Central memory CD8-positive, alpha-beta T cell (primary cell): ENCODE results near the gene TENM3.

Experiments
- ATAC-seq: fragments of 150-1000 bp; cut with Tn5 transposase; replicated peaks from 2 replicates; pipeline ENCODE4 v1.10.0; 2022; ENCODE audit warnings: mild to moderate bottlenecking, moderate FRiP score, moderate number of reproducible peaks; ENCODE audit not compliant: poor library complexity, severe bottlenecking; ENCODE audit errors: extremely low read depth
- DNase-seq, 2 donors: peaks; one replicate each; pipeline ENCODE4 v3.0.0; 2021; ENCODE audit warnings: low spot score in 2 of 2
- H3K27ac Mint-ChIP-seq: one replicate; pipeline ENCODE4 v1.8.0; 2022; ENCODE audit warnings: low read depth, mild to moderate bottlenecking, moderate library complexity, mixed read lengths
- H3K27me3 Mint-ChIP-seq: one replicate; pipeline ENCODE4 v1.8.0; 2022; ENCODE audit warnings: mixed read lengths
- H3K36me3 Mint-ChIP-seq: one replicate; pipeline ENCODE4 v1.8.0; 2022; ENCODE audit warnings: mild to moderate bottlenecking, moderate library complexity, mixed read lengths; ENCODE audit not compliant: insufficient read depth
- H3K4me1 Mint-ChIP-seq: one replicate; pipeline ENCODE4 v1.8.0; 2022; ENCODE audit warnings: mixed read lengths
- H3K4me3 Mint-ChIP-seq: one replicate; pipeline ENCODE4 v1.8.0; 2022; ENCODE audit warnings: mild to moderate bottlenecking, moderate library complexity, mixed read lengths
- H3K9me3 Mint-ChIP-seq: one replicate; pipeline ENCODE4 v1.8.0; 2022; ENCODE audit warnings: mixed read lengths

TENM3 gene

GRCh38 chr4:182265881-182266280 is 22.7 kb downstream of the TENM3 start:
- Mint-ChIP-seq H3K27ac (no peak overlapping the region), H3K27me3 (no peaks in the 10 kb centered on the region), H3K36me3 (no peaks in the 10 kb centered on the region), H3K9me3 (peaks cover 11% of the 10 kb centered on the region), H3K4me3 (no peak overlapping the region), H3K4me1 (no peaks in the 10 kb centered on the region)
- no peak for DNase-seq
- ATAC-seq, result no peak

GRCh38 chr4:182267048-182267447 is 23.8 kb downstream of the TENM3 start:
- ATAC-seq, result no peak
- Mint-ChIP-seq H3K4me3 (no peak overlapping the region), H3K9me3 (peaks cover 6% of the 10 kb centered on the region)

GRCh38 chr4:182268966-182269365 is 25.8 kb downstream of the TENM3 start:
- Mint-ChIP-seq H3K4me3 (no peak overlapping the region), H3K36me3 (no peaks in the 10 kb centered on the region), H3K27ac (no peak overlapping the region), H3K9me3 (peaks cover 5% of the 10 kb centered on the region), H3K4me1 (no peaks in the 10 kb centered on the region), H3K27me3 (no peaks in the 10 kb centered on the region)
- no peak for ATAC-seq
- DNase-seq, result no peak

More at GRCh38 chr4:182267048-182267447, 23.8 kb downstream of the TENM3 start:
- Mint-ChIP-seq H3K27me3 (no peaks in the 10 kb centered on the region), H3K36me3 (no peaks in the 10 kb centered on the region), H3K4me1 (no peaks in the 10 kb centered on the region), H3K27ac (no peak overlapping the region)
- DNase-seq, result no peak

DNA sequence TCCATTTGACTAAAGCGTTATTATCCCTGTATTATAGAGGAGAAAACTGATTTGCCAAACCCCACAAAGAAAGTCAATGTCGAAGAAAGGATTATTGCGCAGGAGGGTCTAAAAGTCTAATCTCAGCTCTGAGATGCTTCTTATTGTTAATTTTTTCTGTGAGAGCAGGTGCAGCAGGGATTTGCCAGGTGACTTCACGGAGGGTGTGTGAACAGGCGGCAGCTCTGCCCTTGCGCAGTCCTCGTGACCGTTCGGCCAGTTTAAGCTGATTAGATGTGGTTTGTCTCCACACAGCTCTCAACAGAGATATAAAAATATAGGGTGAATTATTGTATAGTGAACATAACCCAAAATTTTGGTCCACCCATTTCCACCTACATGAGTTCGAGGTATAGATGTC is 28.5 kb downstream of the TENM3 start:
- no peak for ATAC-seq
- H3K4me3 Mint-ChIP-seq, result no peak overlapping the region

GRCh38 chr4:182272151-182272550 is 28.9 kb downstream of the TENM3 start:
- Mint-ChIP-seq H3K9me3 (peaks cover 5% of the 10 kb centered on the region), H3K36me3 (no peaks in the 10 kb centered on the region), H3K4me1 (no peaks in the 10 kb centered on the region), H3K4me3 (no peak overlapping the region), H3K27me3 (no peaks in the 10 kb centered on the region), H3K27ac (no peak overlapping the region)
- no peak for DNase-seq
- ATAC-seq, result no peak

More for the DNA sequence above, 28.5 kb downstream of the TENM3 start:
- Mint-ChIP-seq H3K36me3 (no peaks in the 10 kb centered on the region), H3K27ac (no peak overlapping the region), H3K27me3 (no peaks in the 10 kb centered on the region), H3K9me3 (peaks cover 5% of the 10 kb centered on the region), H3K4me1 (no peaks in the 10 kb centered on the region)
- no peak for DNase-seq

GRCh38 chr4:182273191-182273935 is 30.2 kb downstream of the TENM3 start:
- H3K27me3 Mint-ChIP-seq, result no peaks in the 10 kb centered on the region
- ATAC-seq (no peak), DNase-seq (no peak)
- H3K9me3 Mint-ChIP-seq, result peaks cover 5% of the 10 kb centered on the region
- H3K36me3 Mint-ChIP-seq, result no peaks in the 10 kb centered on the region
- no peak overlapping the region for H3K4me3 Mint-ChIP-seq
- H3K4me1 Mint-ChIP-seq, result no peaks in the 10 kb centered on the region
- no peak overlapping the region for H3K27ac Mint-ChIP-seq

DNA sequence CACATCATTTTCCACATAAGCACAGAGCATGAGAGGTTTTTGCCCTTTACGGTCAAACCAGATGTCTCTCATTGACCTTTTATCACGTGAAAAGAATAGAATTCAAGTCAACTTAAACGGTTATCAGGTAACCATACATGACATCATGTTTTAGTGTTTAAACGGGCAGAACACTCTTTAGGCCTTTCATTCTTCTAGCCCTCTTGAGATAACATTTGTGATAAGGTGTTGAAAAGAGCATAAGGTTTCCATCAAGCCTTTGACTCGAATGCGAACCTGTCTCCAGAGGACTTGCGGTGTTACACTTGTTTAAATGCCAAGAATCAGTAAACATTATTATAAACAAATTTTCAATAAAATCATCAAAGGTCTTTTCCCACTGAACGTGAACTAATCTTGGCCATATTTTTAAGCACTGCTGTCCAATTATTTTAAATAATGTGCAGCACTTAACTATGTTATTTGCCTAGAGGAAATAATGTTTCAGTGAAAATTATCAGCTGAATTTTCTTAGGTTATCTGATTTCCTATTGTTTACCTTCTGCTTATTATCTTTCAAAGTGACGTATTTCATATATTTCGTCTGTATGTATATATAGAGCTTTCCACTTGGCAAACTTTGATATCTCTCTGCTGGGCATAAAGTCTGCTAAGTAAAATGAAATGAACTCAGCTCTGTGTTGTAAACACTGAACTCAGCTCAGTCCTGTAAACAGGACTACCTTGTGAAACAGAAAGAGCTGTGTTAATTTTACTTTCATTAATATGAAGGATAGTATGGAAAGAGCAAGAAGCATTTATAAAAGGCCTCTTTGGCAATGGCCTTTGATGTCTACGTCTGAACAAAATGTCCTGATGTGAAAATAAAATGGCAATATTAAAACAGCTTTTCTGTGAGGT is 33.3 kb downstream of the TENM3 start:
- no peak for ATAC-seq
- Mint-ChIP-seq H3K4me1 (no peaks in the 10 kb centered on the region), H3K4me3 (no peak overlapping the region), H3K9me3 (no peaks in the 10 kb centered on the region), H3K36me3 (no peaks in the 10 kb centered on the region), H3K27me3 (no peaks in the 10 kb centered on the region), H3K27ac (no peak overlapping the region)
- no peak for DNase-seq

GRCh38 chr4:182277377-182277776 is 34.2 kb downstream of the TENM3 start:
- no peaks in the 10 kb centered on the region for H3K27me3 Mint-ChIP-seq
- ATAC-seq (no peak), DNase-seq (no peak)
- no peaks in the 10 kb centered on the region for H3K4me1 Mint-ChIP-seq
- no peak overlapping the region for H3K27ac Mint-ChIP-seq
- H3K36me3 Mint-ChIP-seq, result no peaks in the 10 kb centered on the region
- no peak overlapping the region for H3K4me3 Mint-ChIP-seq
- no peaks in the 10 kb centered on the region for H3K9me3 Mint-ChIP-seq

DNA sequence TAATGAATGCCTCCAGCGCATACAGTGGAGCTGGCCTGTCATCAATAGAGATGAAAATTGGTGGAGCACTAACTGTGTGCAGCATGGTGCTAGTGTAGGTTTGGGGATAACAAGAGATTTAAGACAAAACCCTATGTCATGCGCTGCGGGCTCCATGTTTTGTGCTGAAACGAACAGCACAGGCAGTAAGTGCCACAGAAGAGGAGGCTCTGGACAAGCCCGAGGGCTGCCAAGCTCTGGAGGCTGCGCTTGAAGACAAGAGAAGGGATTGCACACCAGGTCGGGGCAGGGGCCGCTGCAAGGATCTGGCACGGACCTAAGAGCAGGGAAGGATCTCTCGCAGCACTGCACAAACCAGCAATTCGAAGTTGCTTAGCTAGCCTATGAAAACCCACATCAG is 35.5 kb downstream of the TENM3 start:
- Mint-ChIP-seq H3K36me3 (no peaks in the 10 kb centered on the region), H3K27me3 (no peaks in the 10 kb centered on the region), H3K4me3 (no peak overlapping the region), H3K27ac (no peak overlapping the region), H3K4me1 (no peaks in the 10 kb centered on the region), H3K9me3 (no peaks in the 10 kb centered on the region)
- ATAC-seq (no peak), DNase-seq (no peak)

DNA sequence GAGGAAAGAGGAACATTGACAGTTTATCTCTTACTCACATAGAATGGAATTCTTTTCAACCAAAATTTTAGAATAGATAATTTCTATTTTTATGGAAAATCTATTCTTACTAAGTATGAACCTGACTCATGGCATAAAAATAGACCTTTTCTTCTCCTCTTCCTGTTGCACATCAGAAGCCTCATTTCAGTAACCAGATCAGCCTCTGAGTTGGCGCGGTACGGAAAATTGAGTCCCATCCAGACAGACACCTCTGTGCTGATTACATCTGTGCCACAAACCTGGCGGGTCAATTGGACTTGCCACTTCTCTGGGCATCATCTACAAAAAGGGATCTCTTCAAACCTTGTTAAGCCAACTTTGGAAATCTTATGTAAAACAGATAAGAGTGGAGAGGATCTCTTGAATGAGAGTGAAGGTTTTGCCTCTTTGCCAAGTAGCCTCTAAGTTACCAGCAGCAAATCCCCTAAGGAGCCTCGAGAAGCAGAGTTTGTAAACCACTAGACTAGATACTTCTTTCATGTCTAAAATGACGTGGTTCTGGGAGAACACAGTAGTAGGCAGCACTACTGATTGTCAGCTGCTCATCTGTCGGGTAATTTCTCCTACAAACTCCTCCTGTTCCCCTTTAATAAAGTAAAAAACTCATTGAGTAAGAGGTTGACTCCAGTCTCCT is 37.4 kb downstream of the TENM3 start:
- ATAC-seq (no peak), DNase-seq (no peak)
- Mint-ChIP-seq H3K4me3 (no peak overlapping the region), H3K27me3 (no peaks in the 10 kb centered on the region), H3K36me3 (no peaks in the 10 kb centered on the region), H3K4me1 (no peaks in the 10 kb centered on the region), H3K9me3 (no peaks in the 10 kb centered on the region), H3K27ac (no peak overlapping the region)

GRCh38 chr4:182286035-182286434 is 42.8 kb downstream of the TENM3 start:
- ATAC-seq (no peak), DNase-seq (no peak)
- Mint-ChIP-seq H3K4me1 (no peaks in the 10 kb centered on the region), H3K36me3 (no peaks in the 10 kb centered on the region), H3K9me3 (peaks cover 6% of the 10 kb centered on the region), H3K27me3 (no peaks in the 10 kb centered on the region), H3K4me3 (no peak overlapping the region), H3K27ac (no peak overlapping the region)

GRCh38 chr4:182286931-182287330 is 43.7 kb downstream of the TENM3 start:
- no peak for DNase-seq
- Mint-ChIP-seq H3K27me3 (no peaks in the 10 kb centered on the region), H3K4me1 (no peaks in the 10 kb centered on the region), H3K9me3 (peaks cover 6% of the 10 kb centered on the region), H3K36me3 (no peaks in the 10 kb centered on the region), H3K4me3 (no peak overlapping the region), H3K27ac (no peak overlapping the region)
- no peak for ATAC-seq
